Muscle layer of duodenum (tissue), 2 donors: Measurements from ENCODE around the gene ZNF865.

Source experiments
- H3K27ac ChIP-seq: one replicate; pipeline ENCODE4 v1.7.0; 2013; ENCODE audit warnings: mild to moderate bottlenecking, low read length
- H3K27me3 ChIP-seq: one replicate; pipeline ENCODE4 v1.7.0; 2013; ENCODE audit warnings: low read depth, mild to moderate bottlenecking, control low read depth, low read length
- H3K36me3 ChIP-seq, 2 donors: one replicate each; pipeline ENCODE4 v1.7.0; 2013; ENCODE audit warnings: low read length in 2 of 2, control low read depth in 1 of 2, mild to moderate bottlenecking in 1 of 2; ENCODE audit not compliant: insufficient read depth in 2 of 2, control insufficient read depth in 1 of 2
- H3K4me1 ChIP-seq, 2 donors: one replicate each; pipeline ENCODE4 v1.7.0; 2013; ENCODE audit warnings: low read length in 2 of 2, mild to moderate bottlenecking in 2 of 2, control low read depth in 1 of 2, moderate library complexity in 1 of 2; ENCODE audit not compliant: insufficient read depth in 2 of 2, control insufficient read depth in 1 of 2
- H3K4me3 ChIP-seq, 2 donors: one replicate each; pipeline ENCODE4 v1.7.0; 2013; ENCODE audit warnings: low read length in 2 of 2, low read depth in 1 of 2, mild to moderate bottlenecking in 1 of 2
- H3K9me3 ChIP-seq, 2 donors: one replicate each; pipeline ENCODE4 v1.7.0; 2013; ENCODE audit warnings: low read length in 2 of 2, control low read depth in 1 of 2, mild to moderate bottlenecking in 1 of 2; ENCODE audit not compliant: control insufficient read depth in 1 of 2
- donor health status: healthy.

The ZNF865 gene

DNA sequence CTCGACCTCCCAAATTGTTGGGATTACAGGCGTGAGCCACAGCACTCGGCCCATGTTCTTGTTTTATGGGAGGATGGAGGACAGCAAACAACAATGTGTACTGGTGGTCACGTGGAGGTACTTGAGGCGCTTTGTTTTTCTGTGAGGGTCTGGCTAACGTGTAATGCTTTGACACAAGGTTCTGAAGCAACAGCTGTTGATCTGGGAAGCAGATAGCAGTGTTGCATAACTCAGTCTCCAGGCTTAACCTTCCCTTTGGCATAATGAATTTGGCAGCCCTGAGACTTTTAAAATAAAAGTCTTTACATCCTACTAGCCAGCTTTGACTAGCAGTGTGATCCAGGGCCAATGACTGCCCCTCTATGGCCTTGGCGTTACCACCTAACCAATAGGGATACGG is 28.4 kb downstream of the ZNF865 start:
- no peak overlapping the region for H3K27ac ChIP-seq

DNA sequence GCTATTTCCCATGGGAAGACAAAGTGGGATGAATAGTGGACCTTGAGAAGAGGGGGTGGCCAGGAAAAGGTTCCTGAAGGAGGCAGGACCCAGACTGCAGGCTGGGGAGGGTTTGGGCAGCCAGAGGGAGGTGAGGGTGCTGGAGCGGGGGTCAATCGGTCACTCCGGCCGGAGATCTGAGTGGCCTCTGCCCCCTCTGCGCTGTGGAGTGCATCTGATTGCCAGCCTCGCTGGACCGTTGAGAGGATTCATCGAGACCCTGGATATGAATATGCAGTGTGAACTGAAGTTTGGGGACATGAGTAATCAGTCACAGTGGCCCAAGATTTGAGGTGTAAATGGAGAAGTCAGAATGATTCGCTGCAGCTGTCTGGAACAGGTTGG is 29.9 kb downstream of the ZNF865 start:
- H3K27ac ChIP-seq: peak overlapping the region; percentile 100
- no peaks in the 10 kb centered on the region for H3K9me3 ChIP-seq
- peaks cover 16 to 51% of the 10 kb centered on the region in 2 donors for H3K4me1 ChIP-seq

More for the DNA sequence above, 28.4 kb downstream of the ZNF865 start:
- H3K27me3 ChIP-seq: no peaks in the 10 kb centered on the region
- no peaks in the 10 kb centered on the region for H3K9me3 ChIP-seq
- no peaks in the 10 kb centered on the region for H3K36me3 ChIP-seq
- peaks cover 11 to 36% of the 10 kb centered on the region in 2 donors for H3K4me1 ChIP-seq
- no peak overlapping the region for H3K4me3 ChIP-seq

DNA sequence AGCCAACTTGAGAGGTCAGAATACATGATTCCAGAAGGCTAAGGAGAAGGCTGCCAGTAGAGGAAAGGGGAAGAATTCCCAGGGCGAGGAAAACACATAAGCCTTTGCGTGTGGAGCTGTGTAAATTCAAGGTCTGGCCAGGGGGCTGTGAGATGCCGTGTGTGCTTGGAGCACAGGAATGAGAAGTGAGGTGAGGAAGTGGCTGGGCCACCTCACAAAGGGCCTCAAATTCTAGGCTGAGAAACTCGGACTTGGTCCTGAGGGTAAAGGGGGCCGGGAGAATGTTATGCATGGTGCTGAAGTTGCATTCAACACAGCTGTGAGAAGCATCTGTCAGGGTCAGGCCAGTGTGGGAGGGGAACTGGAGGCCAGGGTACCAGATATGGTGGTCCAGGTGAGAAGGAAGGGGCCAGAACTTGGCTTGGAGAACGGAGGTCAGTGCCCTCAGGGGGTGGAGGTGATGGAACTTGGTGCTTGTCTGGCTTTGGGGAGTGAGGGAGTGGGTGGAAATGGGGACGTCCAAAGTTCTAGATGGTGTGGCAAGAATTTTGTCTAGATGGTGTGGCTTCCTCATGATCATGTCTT is 30.5 kb downstream of the ZNF865 start:
- Histone ChIP-seq H3K4me1 (peaks cover 17 to 54% of the 10 kb centered on the region in 2 donors), H3K4me3 (peak overlapping the region; percentile 87 to 100), H3K9me3 (no peaks in the 10 kb centered on the region), H3K36me3 (no peaks in the 10 kb centered on the region), H3K27me3 (no peaks in the 10 kb centered on the region), H3K27ac (peak overlapping the region; percentile 100)

More for the DNA sequence above, 29.9 kb downstream of the ZNF865 start:
- H3K4me3 ChIP-seq: peak overlapping the region; percentile 87 to 100
- H3K36me3 ChIP-seq: no peaks in the 10 kb centered on the region
- H3K27me3 ChIP-seq: no peaks in the 10 kb centered on the region

DNA sequence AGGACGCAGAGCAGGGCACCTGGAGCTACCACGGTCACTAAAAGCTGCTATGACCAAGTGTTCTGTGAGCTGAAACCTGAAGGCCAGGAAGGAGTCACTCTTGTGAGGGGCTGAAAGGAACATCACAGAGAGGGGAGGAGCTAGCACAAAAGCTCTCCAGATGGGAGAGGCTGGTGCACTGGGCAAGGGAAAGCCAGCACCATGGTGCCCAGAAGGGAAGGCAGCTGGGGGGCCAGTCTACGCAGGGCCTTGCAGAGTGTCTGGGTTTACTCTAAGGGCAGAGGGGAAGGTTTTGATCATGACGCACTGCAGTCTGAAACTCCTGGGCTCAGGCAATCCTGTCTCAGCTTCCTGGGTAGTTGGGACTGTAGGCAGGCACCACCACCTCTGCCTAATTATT is 31.3 kb downstream of the ZNF865 start:
- Histone ChIP-seq H3K4me3 (no peak overlapping the region), H3K36me3 (no peaks in the 10 kb centered on the region), H3K27me3 (no peaks in the 10 kb centered on the region), H3K9me3 (no peaks in the 10 kb centered on the region), H3K27ac (no peak overlapping the region), H3K4me1 (peaks cover 17 to 58% of the 10 kb centered on the region in 2 donors)

DNA sequence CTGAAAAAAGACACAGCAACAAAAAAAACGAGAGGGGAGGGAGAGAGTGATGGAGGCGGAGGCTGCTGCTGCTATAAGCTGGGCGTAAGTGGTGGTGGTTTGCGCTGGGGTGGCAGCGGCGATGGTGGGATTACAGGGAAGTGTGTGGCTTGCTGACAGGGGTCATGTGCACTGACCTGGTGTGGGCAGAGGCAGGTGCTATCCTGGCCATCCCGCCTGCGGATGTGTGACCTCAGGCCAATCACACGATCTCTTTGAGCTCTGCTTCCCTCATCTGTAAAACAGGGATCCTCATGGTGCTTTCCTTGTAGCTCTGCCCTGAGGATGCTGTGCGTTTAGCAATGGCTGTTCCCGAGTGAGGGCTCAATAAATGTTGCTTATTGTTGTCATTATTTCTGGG is 32.1 kb downstream of the ZNF865 start:
- H3K9me3 ChIP-seq: no peaks in the 10 kb centered on the region
- H3K4me1 ChIP-seq: peaks cover 17 to 66% of the 10 kb centered on the region in 2 donors
- no peak overlapping the region for H3K27ac ChIP-seq
- no peak overlapping the region for H3K4me3 ChIP-seq
- no peaks in the 10 kb centered on the region for H3K27me3 ChIP-seq
- H3K36me3 ChIP-seq: no peaks in the 10 kb centered on the region

DNA sequence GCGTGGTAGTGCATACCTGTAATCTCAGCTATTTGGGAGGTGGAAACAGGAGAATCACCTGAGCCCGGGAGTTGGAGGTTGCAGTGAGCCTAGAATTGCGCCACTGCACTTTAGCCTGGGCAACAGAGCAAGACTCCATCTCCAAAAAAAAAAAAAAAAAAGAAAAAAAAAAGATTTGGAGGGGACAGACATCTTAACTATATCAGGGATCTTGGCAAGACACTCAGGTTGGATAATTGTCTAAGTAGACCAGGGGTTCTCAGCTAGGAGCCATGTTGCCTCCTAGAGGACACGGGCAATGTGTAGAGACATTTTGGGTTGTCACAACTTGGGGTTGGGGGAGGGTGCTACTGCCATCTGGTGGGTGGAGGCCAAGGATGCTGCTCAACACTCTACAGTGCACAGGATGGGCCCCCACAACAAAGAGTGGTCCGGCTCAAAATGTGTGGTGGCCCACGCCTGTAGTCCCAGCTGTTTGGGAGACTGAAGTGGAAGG is 33.5 kb downstream of the ZNF865 start:
- peaks cover 17 to 75% of the 10 kb centered on the region in 2 donors for H3K4me1 ChIP-seq
- H3K36me3 ChIP-seq: no peaks in the 10 kb centered on the region
- no peak overlapping the region for H3K4me3 ChIP-seq
- H3K27ac ChIP-seq: no peak overlapping the region
- H3K27me3 ChIP-seq: no peaks in the 10 kb centered on the region
- no peaks in the 10 kb centered on the region for H3K9me3 ChIP-seq

DNA sequence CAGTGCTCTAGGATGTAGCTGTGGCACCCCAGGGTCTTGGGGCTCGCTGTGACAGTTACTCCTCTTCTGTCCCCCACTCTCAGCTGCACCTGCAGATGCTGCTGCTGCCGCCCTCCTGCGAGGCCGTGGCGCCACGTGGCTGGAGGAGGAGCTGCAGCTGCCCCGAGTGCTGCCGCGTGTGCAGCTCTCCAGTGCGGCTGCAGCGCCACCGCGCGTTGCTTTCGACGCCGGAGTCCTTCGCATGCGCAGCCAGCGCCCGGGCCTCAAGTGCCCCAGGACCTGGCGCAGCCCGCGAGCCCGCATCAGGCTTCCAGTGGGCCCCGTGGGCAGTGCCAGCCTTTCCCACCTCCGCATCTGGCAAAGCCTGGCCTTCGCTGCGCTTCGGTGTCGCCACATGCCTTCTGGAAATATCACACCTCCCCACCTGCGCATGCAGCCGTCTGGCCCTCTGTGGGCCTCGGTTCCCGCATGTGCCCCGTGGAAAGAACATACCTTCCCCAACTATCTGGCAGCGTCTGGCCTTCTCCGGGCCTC is 34.7 kb downstream of the ZNF865 start:
- H3K9me3 ChIP-seq: no peaks in the 10 kb centered on the region
- H3K36me3 ChIP-seq: peaks cover under 1 to 7% of the 10 kb centered on the region in 2 donors
- H3K27me3 ChIP-seq: no peaks in the 10 kb centered on the region
- H3K4me1 ChIP-seq: peaks cover 17 to 83% of the 10 kb centered on the region in 2 donors
- peak overlapping the region; percentile 63 for H3K27ac ChIP-seq
- H3K4me3 ChIP-seq: peak overlapping the region; percentile 60 to 81

DNA sequence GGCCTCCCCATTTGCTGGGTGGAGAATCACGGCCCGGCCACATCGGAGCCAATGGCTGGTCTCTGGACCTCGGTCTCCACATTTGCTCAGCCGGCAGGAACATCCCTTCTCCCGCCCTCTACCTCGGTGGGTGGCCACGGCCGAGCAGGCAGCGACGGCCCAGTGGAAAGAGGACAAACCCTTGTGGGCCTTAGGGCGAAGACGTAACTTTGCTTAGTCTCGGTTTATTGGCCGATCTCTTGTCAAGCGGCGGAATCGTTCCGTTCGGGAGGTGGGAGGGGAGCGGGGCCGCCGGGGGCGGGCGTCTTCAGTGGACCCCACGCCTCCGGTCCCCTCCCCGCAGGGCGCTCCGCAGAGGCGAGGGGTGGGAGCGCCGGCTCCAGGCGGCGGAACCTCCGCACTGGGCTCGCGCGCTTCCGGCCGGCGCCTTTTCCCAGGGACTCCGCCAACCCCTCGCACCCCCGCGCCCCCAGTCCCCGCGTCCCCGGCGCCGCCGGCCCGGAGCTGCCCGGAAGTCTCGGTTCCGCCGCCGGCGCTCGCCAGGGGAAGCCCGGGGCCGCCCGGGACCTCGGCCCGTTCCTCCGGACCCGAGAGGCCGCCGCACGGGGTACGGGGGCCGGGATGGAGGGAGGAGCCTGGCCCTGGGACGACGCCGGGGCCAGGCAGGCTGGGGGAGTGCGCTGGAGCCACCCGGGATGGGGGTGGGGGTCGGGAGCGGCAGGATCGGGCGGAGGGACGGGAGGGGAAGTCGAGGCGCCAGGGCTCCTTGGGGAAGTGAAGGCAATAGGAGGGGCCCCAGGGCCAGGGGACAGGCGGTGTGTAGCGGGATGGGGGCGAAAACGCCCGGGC is 35.4 kb downstream of the ZNF865 start, which contains the start of gene ZNF580:
ZNF580 (plus strand) TSS at position 426 of the 849 bp plus-strand sequence. CDS start 1,507 bp downstream, outside the sequence.
- Histone ChIP-seq H3K4me1 (peaks cover 11 to 77% of the 10 kb centered on the region in 2 donors), H3K36me3 (peaks cover 4 to 14% of the 10 kb centered on the region in 2 donors), H3K27ac (peak within 1 kb of the TSS; percentile 63), H3K9me3 (no peaks in the 10 kb centered on the region), H3K27me3 (no peaks in the 10 kb centered on the region), H3K4me3 (peak within 1 kb of the TSS; percentile 81 to 87)

DNA sequence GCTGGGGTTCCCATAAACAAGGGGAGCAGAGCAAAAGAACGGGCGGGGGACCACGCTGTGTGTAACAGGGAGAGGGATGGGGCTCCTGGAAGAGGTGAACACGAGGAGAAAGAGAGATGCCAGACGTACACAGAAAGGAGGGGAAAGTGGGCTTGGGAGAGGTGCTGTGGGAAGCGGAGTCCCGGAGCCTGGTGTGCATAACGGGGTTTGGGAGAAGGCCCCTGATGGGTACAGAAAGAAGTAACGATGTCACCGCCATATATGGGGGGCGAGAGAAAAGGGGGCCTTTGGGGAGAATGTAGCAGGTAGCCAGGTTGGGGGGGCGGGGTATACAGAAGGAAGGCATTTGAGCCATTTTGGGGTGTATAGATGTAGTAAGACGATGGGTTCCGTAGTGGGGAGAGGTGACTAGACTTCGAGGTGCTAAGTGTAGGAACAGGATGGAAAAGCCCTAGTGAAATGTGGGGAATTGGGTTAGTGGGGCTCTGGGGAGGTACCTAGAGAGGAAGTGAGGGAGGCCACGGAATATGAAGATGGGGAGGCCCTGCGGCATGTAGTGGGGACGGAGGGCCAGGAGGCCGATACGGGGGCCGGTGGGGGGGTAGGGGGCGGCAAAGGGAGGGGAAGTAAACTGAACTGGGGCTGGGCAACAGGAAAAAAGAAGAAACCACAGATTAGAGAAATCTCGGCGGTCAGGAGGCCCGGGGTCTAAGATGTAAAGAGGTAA is 36.1 kb downstream of the ZNF865 start:
- Histone ChIP-seq H3K4me3 (peak overlapping the region; percentile 81 to 87), H3K4me1 (peaks cover 7 to 70% of the 10 kb centered on the region in 2 donors), H3K27ac (peak overlapping the region; percentile 60), H3K36me3 (peaks cover 4 to 14% of the 10 kb centered on the region in 2 donors), H3K9me3 (no peaks in the 10 kb centered on the region), H3K27me3 (no peaks in the 10 kb centered on the region)

DNA sequence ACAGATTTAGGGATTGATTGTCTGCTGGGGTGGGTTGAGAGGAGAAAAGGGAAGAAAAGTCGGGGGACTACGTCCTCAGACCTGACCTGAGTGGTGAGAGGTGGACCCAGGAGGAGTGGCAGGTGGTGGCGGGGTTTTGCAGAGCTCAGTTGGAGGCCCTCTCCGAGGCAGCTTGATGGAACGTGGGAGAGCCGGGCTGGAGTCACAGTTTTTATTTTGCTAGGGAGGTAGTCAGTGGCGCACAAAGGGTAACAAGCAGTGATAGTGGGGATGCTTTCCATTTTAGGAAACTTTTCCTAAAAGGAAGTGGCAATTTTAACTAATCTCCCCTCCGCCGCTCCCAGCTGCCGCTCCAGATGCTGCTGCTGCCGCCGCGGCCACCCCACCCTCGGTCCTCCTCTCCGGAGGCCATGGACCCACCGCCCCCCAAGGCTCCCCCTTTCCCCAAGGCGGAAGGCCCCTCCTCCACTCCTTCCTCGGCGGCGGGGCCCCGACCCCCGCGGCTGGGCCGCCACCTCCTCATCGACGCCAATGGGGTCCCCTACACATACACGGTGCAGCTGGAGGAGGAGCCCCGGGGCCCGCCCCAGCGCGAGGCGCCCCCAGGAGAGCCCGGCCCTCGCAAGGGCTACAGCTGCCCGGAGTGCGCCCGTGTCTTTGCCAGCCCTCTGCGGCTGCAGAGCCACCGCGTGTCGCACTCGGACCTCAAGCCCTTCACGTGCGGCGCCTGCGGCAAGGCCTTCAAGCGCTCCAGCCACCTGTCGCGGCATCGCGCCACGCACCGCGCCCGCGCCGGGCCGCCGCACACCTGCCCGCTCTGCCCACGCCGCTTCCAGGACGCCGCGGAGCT is 36.9 kb downstream of the ZNF865 start:
- no peaks in the 10 kb centered on the region for H3K27me3 ChIP-seq
- H3K36me3 ChIP-seq: peaks cover 4 to 14% of the 10 kb centered on the region in 2 donors
- peak overlapping the region; percentile 81 to 87 for H3K4me3 ChIP-seq

More for the DNA sequence above, 36.9 kb downstream of the ZNF865 start:
- Histone ChIP-seq H3K4me1 (peaks cover 10 to 68% of the 10 kb centered on the region in 2 donors), H3K27ac (peak overlapping the region; percentile 31), H3K9me3 (no peaks in the 10 kb centered on the region)
